Activated T-cell treated with anti-CD3 and anti-CD28 coated beads for 24 hours (primary cell): ENCODE results near the gene ARHGAP8.

ENCODE experiments used
- DNase-seq: peaks from one replicate; pipeline ENCODE4 v3.0.0-alpha.2; 2020; ENCODE audit warnings: low read depth

ARHGAP8 gene

DNA sequence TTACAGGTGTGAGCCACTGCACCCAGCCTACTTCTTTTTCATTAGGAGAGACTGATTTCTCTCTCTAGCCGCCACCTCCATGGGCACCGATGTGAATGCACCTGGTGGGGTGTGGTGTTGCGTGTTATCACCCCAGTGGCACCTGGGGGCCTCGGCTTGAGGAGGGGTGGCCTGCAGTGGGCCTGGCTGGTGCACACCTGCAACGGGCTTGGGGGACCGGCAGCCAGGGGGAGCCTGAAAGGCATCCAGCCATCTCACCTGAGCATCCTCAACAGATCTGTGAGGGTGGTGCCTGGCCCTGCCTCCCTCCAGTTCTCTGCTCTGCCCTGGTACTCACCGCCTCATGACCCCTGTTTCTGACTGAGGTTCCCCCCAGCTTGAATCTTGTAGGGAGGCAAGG is 108.9 kb downstream of the ARHGAP8 start:
- DNase-seq: no peak

DNA sequence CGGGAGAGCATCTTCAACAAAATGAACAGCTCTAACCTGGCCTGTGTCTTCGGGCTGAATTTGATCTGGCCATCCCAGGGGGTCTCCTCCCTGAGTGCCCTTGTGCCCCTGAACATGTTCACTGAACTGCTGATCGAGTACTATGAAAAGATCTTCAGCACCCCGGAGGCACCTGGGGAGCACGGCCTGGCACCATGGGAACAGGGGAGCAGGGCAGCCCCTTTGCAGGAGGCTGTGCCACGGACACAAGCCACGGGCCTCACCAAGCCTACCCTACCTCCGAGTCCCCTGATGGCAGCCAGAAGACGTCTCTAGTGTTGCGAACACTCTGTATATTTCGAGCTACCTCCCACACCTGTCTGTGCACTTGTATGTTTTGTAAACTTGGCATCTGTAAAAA is 109.9 kb downstream of the ARHGAP8 start:
- no peak for DNase-seq

DNA sequence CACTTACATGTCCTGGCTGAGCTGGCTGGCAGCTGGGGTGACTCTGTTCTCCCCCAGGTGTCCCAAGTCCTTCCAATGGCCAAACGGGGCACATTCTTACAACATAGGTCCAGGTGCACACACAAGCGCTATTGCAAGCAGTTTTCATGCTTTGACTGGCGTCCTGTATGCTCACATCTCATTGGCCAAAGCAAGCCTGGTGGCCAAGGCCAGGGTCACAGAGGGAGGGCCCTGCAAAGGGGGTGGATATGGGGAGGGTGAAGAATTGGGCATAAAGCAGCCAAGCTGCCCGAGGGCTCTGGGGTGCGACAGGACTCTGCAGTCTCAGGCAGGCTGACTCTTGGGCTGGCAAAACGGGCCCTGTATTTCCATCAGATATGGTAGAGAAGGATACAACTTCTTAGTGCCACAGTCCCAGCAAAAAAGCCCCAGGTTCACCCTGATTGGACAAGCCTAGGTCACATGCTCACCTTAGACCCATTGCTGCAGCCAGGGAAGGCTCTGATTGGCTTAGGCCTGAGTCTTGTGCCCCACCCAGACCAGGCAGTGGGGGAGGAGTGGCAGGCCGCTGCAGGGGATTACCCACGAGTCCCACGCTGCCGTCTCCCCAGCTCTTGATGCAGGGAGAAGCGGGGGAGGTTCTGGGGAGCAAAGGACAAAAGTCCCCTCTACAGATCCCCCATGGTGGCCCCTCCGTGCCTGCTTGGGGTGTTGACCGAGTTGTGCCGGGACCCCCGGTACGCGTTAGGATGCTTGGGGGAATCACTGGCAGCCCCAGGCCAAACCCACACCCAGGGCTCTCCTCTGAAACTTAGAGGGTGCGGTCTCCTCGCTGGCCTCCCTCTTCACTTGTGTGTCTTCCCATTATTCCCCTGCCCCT is 110.8 kb downstream of the ARHGAP8 start:
- no peak for DNase-seq

DNA sequence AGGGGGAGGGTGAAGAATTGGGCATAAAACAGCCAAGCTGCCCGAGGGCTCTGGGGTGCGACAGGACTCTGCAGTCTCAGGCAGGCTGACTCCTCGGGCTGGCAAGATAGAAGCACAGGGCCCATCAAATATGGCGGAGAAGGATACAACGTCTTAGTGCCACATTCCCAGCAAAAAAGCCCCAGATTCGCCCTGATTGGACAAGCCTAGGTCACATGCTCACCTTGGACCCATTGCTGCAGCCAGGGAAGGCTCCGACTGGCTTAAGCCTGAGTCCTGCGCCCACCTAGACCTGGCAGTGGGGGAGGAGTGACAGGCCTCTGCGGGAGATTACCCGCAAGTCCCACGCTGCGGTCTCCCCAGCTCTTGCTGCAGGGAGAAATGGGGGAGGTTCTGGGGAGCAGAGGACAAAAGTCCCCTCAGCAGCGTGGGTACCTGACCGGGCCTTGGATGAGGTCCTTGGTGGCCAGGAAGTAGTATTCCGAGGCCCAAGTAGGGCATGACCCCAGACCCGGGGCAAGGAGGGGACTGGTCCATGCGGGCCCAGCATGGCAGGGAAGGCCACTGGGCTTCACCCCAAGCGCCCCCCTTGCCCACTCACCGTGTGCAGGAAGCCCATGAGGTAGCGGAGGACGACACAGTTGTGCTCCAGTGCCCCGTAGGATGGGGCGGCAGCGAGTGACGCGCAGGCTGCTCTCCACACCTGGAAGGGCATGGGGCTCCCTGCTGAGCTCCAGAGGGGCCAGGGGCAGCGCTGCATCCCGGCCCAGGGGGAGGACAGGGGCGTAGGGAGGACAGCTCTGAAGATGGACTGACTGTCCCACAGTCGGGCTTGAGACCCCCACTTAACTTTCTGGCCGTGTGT is 113.0 kb downstream of the ARHGAP8 start:
- no peak for DNase-seq

DNA sequence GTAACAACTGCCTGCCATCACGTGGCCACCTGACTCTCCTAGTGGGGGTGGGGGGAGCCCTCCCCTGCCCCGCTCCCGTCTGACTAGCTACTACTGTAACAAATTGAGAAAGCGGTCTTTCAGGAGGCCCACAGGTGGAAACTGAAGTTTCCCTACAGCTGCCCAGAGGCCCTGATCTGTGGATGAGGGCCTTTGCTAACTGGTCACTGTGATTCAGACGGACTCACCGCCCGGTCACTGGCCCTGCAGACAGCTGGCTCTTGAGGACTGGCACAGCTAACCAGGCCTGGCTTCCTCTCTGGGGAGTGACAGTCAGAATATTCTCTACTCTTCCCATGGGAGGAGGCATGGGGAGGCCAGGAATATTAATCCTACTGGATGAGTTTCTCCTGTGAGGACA is 116.8 kb downstream of the ARHGAP8 start:
- DNase-seq: no peak

DNA sequence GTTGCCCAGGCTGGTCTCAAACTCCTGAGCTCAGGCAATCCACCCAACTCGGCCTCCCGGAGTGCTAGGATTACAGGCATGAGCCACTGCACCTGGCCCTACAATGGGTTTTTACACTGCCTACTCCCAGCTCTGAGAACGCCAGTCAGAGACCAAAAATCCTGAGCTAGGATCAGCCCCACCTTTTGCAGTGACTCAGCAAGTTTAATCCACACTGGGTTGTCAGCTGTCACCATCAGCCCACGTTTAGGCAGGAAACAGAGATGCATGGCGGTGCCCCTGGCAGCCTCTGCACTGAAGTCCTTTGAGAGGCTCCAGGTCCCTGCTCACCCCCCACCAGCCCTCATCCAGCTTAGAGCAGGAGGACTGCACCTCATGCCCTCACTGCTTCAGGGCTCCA is 117.6 kb downstream of the ARHGAP8 start:
- DNase-seq: no peak

DNA sequence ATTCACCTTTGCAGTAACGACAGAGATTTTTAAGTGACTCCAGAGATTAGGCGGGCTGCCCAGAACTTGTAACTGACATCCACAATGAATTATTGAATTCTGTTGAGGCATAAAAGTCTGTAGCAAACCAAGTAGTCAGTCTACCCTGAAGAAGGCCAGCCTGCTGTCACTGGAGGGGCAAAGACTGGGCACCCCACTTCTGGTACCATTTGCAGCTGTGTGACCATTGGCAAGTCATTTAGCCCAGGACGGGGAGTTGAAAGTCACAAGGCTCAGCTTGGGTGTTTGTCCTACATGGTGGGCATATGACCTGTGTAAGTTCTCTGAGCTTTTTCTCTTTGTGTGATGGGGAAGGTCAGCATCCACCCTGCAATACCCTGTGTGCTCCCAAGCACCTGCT is 119.4 kb downstream of the ARHGAP8 start:
- DNase-seq: no peak

DNA sequence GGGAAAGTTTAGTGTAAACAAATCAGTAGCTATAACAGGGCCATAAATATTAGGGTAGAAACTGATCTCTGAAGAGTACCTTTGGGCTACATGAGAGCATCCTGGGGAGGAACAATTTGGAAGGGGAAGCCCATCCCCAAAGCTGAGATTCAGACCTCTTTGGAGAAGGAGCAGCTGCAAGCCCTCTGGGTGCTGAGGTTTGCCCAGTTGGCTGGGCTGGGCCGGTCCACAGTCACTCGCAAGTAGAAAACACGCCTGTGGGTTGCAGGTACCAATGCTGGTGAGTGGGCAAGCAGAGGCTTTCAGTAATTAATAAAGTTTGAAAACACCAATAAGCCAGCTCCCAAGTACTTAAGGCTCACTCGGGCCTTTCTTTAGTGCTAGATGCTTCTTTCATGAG is 124.5 kb downstream of the ARHGAP8 start:
- no peak for DNase-seq

DNA sequence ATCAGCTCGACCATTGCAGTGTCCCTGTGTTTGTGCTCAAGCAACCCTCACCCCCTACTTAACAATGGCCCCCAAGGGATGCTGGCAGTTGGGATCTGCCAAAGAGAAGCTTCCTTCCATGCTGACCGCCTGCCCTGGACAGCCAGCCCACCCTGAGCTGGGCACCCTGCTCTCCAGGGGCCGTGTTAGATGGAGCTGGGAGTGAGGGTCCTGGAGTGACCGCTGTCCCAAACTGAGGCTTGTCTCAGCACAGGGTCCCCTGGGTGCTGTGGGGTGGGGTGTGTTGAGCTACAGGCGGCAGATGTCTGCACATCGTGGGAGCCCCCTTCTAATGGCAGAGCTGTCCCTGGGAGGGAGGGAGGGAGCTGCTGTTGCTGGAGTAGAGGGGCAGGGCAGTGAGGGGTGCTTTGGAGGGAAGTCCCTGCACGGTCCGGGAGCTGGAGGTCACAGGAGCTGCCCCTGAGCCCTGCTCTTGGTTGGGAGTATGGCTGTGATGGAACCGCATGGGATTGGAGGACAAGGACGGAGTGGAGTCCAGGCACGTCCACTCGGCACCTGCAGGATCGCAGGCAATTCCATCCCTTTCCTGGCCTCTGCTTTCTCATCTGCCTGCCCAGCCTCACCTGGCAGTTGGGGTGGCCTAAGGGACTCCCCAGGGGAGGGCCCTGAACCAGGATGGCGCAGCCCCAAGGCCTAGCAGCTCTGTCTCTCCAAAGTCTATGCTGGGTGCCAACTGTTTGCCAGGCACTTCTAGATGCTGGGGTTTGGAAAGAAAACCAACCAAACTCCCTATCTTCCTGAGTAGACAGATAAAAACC is 126.3 kb downstream of the ARHGAP8 start:
- no peak for DNase-seq

DNA sequence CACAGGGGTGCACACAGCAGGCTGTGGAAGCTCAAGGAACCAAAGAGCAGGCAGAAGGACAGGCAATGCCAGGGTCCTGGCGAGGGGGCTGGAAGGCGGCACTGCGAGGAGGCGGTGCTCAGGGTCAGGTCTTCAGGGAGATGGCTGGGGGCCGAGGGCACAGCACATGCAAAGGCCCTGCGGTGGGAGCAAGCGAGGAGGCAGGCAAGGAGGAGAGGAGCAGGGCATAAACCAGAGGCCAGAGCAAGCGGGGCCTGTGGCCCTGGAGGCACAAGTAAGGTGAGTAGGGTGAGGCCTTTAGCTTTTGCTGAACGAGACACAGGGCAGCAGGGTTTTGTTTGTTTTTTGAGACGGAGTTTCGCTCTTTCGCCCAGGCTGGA is 126.9 kb downstream of the ARHGAP8 start:
- DNase-seq: no peak

DNA sequence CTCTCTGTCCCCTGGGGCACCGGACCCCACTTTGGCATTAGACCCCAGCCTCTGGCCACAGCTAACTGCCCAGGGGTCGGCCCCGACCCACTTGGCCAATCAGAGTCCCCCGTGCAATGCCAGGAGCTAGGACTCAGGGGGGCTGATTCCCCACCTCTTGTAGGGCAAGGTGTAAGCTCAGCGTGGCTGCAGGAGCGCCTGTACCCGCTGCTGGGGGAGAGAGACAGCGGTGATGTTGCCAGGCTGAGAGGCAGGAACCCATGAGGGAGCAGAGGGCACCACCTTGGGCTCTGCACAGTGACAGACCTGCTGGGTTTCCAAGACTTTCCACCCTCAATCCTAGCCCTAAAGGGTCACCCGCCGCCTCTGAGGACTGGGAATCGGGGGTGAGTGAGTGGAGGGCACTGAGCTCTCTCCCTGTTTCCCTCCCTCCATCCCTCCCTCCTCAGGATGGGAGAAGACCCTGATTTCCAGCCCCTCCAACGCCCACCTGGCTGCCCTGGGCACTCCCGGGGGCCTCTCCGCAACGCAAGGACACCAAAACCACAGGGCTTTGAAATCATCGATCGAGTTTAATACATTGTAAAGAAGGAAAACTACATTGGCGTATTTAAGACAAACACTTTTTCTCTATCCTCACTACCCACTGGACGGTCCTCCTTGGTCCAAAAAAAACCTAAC is 128.4 kb downstream of the ARHGAP8 start:
- no peak for DNase-seq

DNA sequence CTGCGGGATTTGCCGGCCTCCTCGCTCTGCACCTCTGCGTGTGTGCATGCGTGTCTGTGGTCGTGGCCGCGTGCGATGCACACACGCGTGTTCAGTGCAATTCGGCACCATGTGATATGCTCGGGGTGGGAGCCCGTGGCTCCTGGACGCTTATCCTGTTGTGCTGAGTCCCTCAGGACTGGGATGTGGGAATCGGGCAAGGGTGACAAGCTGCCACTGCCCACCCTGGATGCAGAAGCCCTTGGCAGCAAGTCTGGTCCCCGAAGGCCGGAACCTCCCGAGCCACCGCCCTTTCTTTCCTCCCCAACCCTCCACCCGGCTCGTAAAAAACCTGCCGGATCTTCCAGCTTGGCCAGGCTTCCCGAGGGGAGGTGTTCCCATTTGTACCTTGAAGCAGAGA is 129.2 kb downstream of the ARHGAP8 start:
- DNase-seq: no peak

DNA sequence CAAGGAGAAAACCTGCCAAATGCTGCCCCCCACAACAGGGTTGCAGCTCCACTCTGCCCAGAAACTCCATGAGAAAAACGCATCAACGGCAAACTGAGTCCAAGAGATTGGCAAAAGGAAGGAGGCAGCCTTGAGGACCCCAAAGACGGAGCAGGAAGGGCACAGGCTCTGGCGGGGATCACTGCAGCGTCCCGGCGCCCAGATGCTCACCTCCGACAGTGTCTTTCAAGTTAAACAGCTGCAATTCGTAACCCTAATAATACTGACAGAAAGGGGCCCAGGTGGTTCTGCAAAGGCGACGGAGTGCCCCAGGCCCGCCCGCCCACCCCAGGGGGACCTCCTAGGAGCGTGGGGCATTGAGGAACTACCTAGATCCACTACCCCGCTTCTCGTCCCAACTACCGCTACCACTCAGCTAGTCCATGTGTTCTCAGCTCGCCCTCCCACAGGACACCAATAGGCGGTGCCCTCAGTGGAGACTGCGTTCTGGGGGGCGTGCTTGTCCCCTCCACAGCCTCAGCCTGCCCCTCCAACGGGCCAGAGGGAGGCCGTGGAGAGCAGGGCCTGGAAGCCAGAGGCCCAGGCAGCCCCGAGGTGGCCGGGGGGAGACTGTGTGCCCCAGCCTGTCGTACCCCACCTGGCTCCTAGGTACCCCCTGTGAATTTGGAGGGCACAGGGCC is 130.0 kb downstream of the ARHGAP8 start:
- no peak for DNase-seq

DNA sequence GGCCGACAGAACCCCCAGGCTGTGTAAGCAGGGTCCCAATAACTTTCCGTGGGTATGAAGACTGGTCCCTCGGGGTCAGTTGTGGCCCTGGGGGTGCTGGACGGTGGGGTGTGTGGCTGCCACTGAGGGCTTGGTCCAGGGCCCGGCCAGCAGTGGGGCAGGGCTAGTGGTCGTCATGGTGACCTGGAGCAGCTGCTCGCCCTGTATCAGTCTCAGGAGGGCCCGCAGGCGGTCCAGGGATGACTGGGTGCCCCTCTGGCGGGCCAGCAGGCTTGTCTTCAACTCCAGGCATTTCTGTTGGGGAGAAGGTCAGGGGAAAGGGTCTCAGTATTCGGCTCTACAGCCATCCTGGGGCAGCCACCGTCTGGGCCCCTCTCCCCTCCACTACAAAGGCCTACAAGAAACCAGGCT is 130.6 kb downstream of the ARHGAP8 start:
- no peak for DNase-seq

DNA sequence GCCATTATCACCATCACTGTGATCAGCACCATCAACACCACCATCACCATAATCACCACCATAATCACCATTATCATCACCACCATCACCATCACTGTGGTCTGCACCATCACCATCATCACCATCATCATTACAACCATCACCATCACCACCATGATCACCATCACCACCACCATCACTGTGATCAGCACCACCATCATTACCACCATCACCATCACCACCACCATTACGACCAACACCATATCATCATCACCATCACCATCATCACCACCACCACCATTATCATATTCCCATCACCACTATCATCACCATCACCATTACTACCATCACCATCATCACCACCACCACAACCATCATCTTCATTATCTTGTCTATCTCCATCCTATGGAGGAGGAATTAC is 132.2 kb downstream of the ARHGAP8 start:
- no peak for DNase-seq

DNA sequence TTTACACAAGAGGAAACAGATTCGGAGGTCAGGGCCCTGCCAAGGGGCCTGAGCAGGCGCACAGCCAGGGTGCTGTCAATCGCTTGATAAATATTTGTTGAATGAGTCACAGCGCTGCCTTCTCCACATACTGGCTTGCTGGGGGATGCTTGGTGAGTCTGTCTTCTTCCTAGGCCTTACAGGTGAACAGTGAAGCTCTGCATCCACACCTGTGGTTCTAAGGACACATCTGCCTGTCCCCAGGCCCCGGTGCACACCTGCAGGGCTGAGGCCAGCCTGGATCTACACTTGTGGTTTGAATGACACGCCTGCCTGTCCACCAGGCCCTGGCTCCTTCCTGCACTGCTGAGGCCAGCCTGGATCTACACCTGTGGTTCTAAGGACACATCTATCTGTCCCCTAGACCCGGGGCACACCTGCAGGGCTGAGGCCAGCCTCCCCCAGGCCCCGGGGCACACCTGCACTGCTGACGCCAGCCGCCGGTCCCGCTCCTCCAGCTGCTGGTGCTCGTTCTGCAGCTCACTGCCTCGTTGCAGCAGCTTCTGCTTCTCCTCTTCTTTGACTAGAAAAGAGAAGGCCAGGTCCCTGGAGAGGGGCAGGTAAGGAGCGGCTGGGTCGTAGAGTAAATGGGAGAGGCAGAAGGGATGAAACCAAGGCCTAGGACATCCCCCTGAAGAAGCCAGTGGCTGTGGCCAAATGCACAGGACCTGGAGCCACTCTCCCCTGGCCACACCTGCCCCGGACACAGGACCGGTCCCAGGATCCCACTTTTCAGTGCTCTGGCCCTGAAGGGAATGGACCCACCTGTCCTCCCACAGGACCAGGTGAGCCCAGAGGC is 132.8 kb downstream of the ARHGAP8 start:
- no peak for DNase-seq

DNA sequence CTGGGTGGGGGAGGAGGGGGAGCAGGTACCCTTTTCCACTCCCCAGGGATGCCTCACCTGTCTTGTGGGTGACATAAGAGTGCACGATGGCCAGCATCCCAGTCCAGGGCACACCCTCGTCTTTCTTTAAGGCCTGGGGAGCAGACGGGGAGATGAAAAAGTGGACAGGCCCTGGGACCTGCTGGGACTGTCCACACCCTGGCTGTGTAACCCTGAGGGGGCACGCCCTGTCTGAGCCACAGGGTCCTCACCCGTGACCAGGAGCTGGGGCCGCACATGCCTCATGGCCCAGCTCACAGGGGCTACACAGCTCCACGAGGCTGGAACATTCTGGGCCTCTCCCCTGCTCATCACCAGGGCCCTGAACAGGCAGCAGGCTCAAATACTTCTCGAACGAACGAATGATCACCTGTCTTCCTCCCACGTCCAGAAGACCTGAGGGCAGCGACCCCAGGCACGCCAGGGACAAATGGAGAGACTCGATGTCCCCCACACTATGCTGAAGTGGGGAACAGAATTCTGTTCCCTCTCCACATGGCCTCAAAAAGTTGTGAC is 133.5 kb downstream of the ARHGAP8 start:
- no peak for DNase-seq

DNA sequence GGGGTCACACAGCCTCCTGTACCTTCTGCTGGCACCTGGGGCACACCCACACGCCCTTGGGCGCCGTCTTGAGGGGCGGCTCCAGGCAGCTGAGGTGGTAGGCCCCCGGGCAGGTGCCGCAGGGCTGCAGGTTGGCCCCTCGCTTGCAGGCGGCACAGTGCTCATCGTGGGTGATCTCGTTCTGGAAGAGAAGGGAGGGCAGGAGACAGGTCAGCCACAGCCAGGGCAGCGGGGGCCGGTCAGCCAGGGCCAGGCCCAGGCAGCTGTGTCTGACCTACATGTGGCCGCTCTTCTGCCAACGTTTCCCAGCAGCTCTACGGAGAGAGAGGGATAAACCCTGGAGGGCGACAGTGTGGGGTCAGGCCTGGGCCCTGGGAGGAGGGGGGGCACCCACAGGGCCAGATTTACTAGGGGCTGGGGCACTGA is 135.6 kb downstream of the ARHGAP8 start:
- DNase-seq: no peak

DNA sequence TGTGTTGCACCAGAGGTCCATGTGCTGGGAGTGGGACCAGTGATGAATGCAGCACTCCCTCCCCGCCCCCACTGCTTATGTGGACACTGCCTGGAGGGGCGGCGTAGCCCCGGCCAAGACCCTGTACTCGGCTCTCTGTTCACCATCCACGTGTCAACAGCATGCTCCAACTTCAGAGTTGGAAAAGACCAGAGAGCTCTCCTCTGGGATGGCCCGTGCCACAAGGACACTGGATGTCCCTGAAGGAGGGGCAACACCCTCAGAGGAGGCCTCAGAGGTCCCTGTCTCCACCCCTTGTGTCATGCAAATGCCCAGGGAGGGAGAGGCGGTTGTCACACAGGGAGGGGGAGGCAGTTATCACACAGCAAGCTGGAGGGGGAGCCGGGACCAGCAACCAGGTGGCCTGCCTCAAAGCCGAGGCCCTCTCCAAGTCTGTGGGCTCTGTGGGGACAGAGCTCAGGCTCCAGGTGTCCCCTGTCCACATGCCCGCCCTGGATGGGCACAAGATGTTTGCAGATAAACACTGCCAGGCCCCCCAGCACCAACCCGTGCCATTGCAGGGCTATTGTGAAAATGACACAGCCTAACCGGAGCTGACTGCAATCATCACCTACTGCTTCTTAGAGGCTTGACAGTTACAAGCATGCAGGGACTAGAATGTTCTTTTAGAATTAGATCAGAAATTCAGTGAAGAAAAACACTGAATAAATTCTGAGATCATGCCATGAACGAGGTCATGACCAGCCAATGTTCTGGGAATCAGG is 136.3 kb downstream of the ARHGAP8 start:
- DNase-seq: no peak
